Inflammatory macrophage treated with lipopolysaccharide for 1 hour (primary cell): ENCODE measurements around the gene ARVCF.

Experiments
- DNase-seq, 2 donors: peaks; one replicate each; pipeline ENCODE4 v3.0.0-alpha.2; 2020 to 2022

ARVCF gene, protein sequence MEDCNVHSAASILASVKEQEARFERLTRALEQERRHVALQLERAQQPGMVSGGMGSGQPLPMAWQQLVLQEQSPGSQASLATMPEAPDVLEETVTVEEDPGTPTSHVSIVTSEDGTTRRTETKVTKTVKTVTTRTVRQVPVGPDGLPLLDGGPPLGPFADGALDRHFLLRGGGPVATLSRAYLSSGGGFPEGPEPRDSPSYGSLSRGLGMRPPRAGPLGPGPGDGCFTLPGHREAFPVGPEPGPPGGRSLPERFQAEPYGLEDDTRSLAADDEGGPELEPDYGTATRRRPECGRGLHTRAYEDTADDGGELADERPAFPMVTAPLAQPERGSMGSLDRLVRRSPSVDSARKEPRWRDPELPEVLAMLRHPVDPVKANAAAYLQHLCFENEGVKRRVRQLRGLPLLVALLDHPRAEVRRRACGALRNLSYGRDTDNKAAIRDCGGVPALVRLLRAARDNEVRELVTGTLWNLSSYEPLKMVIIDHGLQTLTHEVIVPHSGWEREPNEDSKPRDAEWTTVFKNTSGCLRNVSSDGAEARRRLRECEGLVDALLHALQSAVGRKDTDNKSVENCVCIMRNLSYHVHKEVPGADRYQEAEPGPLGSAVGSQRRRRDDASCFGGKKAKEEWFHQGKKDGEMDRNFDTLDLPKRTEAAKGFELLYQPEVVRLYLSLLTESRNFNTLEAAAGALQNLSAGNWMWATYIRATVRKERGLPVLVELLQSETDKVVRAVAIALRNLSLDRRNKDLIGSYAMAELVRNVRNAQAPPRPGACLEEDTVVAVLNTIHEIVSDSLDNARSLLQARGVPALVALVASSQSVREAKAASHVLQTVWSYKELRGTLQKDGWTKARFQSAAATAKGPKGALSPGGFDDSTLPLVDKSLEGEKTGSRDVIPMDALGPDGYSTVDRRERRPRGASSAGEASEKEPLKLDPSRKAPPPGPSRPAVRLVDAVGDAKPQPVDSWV

DNA sequence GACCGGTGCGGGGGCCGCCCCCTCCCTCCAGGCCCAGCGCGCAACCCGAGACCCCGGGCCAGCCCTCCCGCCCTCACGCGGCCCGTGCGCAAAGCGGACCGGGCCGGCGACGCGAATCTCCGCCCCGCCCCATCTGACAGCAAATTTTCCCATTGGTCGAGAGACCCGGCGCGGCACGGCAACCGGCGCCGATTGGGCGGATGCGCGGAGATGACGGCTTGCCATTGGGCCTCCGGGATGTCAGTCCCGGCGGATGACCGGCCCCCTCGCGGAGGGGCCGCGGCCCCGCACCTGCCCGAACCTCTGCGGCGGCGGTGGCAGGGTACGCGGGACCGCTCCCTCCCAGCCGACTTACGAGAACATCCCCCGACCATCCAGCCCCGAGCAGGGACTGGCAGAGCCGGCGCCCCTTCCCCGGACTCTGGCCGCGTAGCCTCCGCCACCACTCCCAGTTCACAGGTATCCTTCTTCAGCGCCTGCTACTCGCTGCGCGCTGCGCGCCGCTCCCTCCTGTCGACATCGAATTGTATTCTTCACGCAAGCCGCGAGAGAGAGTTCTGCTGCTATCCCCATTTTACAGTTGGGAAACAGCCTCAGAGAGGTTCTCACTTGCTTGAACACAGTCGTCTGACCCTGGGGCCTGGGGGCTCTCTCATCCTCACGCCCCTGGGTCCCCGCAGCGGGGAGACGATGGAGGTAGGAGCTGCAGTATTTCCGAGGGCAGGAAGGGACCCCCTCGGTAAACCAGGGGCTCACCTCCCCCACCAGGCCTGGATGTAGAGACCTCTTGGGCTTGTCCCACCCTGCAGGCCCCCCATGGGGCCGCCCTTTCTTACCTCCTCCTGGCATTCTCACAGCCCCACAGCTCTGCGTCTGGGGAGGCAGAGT is at the start of gene ARVCF:
ARVCF (minus strand) TSS at position 90 of the 888 bp plus-strand sequence. CDS start 26,029 bp downstream, outside the sequence.
- peak; percentile 76 to 95 for DNase-seq

DNA sequence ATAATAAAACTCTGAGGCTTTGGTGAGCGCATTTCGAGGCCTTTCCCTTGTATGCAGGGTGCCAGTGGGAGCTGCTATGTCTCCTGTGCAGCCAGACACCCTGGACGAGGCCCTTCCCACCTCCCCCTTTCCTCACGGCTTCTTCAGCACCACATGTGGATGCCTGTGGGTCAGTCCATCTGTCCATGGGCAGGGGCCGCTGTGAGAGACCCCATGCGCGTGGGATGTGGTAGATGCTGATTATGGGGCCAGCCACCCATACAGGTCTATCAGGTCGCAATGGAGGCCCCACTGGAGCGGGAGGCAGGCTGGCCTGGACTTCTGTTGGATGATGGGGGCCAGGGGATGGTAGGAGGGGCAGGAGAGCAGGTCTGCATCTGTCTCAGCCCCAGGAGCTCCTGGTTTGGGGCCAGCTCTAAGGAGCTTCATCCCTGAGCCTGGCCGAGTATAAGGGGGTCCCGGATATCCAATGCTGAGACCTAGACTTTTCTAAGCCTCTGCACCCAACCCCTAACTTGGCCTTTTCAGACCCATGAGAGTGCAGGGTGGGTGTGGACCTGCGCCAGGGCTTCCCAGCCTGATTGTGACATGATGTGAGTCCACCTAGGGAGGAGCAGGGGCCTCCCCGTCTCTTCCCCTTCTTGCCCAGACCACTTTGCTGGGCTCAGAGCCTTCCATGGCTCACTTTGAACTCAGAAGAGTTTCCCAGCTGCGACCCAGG is 49.4 kb upstream of the ARVCF start:
- DNase-seq, result no peak

DNA sequence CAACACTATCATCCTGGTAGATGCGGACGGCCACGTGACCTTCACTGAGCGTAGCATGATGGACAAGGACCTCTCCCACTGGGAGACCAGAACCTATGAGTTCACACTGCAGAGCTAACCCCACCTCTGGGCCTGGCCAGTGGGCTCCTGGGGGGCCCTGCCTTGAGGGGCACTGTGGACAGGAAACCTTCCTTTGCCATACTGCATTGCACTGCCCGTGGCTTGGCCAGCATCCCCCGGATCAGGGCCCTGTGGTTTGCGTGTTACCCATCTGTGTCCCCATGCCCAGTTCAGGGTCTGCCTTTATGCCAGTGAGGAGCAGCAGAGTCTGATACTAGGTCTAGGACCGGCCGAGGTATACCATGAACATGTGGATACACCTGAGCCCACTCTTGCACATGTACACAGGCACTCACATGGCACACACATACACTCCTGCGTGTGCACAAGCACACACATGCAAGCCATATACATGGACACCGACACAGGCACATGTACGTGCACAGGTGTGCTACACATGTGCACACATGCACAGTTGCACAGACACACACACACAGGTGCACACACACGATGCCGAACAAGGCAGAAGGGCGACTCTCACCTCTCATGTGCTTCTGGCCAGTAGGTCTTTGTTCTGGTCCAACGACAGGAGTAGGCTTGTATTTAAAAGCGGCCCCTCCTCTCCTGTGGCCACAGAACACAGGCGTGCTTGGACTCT is 48.1 kb upstream of the ARVCF start:
- no peak for DNase-seq

GRCh38 chr22:20064140-20064480 is 47.5 kb upstream of the ARVCF start:
- no peak for DNase-seq

- no peak for DNase-seq
These were observed 46.9 kb upstream of the ARVCF start for GRCh38 chr22:20063271-20064139.

DNA sequence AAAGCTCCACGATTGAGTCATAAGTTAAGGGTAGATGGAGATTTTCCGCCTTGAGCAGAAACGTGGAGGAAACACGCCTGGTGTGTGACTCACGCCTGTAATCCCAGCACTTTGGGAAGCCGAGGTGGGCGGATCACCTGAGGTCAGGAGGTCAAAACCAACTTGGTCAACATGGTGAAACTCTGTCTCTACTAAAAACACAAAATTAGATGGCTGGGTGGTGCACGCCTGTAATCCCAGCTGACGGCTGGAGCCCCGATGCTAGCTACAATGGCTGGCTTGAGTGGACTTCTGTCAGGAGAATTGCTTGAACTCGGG is 46.1 kb upstream of the ARVCF start:
- no peak for DNase-seq

DNA sequence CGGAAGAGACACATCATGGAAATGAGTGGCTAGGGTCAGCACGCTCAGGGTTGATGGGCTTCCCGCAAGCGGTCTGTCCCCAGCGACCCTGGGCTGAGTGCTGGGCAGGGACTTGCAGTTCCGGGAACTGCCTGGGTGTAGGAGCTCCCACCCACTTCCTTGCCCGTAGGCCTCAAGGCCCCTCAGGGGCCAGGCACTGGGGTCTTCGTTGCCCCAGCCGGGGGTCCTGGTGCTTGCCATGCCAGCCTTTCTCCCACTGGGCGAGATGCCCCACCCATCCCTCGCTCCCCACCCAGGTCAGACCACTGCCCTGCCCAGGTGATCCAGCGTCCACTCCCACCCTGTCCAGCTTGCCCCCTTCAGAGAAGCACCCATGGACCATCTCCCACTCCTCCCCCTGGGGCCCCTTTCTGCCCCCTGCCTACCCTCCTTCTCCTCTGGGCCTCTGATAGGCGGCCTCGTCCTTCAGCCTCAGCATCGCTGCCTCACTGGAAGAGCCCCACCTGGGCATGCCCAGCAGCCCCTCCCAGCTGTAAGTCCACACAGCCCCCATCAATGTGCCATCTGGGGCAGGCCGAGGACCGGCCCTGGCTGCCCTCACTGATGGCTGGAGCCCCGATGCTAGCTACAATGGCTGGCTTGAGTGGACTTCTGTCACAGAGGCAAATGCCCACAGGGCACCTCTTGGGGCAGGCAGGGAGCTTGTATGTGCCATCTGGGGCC is 45.6 kb upstream of the ARVCF start:
- no peak for DNase-seq

DNA sequence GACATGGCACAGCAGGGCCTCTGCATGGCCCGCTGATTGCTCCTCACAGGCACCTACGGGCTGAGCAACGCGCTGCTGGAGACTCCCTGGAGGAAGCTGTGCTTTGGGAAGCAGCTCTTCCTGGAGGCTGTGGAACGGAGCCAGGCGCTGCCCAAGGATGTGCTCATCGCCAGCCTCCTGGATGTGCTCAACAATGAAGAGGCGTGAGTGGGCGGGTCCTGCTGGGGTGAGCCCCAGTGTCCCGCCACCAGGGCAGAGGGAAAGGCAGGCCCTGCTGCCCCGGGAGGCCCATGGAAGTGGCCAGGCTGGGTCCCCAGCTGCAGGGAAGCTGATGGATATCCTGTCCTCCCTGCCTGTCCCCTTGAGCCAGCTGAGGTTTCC is 44.8 kb upstream of the ARVCF start:
- DNase-seq, result no peak

- no peak for DNase-seq
These were observed 44.3 kb upstream of the ARVCF start for GRCh38 chr22:20060700-20061480.

GRCh38 chr22:20058989-20059770 is 42.6 kb upstream of the ARVCF start:
- DNase-seq, result no peak

DNA sequence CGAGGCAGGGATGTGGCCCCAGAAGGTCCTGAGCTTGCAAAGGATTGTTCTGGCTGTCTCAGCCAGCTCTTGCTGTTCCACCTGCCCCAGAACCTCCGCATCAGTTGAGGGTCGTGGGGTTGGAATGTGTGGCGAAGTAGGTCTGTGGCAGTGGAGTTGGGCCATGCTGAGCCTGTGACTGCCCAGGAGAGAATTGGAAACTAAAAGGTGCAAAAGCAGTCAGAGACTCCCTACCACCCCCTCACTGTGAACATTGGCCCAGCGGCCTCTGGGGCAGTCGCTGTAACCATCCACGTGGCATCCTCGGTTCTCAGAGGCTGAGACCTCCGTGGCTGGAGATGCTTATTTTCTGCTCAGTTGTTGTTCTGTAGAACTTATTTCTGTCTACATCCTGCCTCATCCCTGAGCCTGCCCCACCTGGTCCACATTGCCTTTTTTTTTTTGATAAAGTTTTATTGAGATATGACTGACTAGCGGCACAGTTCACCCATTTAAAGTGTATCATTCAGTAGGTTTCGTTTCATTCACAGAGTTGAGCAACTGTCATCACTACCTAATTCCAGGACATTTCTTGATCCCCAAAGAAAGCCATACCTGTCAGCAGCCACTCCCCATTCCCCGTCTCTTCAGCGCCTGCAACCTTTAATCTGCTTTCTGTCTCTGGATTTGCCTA is 41.1 kb upstream of the ARVCF start:
- DNase-seq, result no peak

DNA sequence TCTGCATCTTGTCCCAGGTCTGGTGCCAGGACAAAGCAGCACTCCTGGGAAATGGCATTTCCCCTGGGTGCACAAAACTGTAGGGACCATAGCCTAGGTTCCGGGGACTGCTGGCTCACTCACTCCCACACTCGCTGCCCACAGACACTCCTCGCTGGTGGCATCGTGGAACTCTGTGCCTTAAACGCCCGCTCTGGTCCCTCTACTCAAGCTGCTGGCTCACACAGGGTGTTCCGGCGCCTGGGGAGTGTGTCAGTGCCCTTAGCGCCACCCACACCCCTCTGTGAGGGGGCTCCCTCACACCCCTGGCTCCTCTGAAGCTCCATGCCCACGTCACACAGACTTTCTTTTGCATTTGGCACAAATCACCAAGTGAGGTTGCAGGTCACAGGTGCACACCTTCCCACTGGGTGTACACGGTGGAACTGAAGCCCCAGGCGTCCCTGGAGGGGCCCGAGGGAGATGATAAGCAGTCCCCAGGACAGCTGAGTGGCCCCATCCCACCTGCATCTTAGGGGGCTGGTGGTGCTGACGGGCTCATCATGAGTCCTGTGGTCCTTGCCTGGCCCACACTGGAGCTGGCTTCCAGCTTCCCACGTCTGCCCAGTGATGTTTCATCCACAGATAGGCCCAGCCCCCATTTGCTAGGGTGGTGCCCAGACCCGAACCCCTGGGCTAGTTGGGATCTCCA is 40.2 kb upstream of the ARVCF start:
- no peak for DNase-seq

DNA sequence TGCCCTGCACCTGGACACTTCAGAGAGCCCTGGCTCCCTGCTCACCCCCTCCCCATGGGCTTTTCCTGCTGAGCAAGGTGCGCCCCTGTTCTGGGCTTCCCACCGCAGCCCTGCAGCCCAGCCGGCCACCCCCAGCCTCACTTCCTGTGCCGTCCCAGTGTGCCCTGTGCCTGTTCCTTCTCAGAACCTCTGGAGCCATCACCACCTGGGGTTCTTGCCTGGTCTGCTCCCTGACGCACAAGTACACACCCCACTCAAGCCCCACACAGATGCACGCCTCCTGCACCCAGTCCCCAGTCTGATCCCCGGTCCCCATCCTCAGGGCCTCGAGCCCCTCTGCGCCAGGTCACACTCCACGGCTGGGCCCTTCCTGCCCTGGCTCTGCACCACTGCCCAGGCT is 39.5 kb upstream of the ARVCF start:
- no peak for DNase-seq

- no peak for DNase-seq
These were observed 39.0 kb upstream of the ARVCF start for GRCh38 chr22:20055654-20056053.

- no peak for DNase-seq
These were observed 38.5 kb upstream of the ARVCF start for GRCh38 chr22:20055144-20055543.

GRCh38 chr22:20054485-20054884 is 37.9 kb upstream of the ARVCF start:
- no peak for DNase-seq

- no peak for DNase-seq
These were observed 37.4 kb upstream of the ARVCF start for GRCh38 chr22:20054034-20054427.
